Endometrial microvascular endothelial cells (primary cell): ENCODE data around the gene RNASE2. TPM values are rescaled to one million over a fixed set of nuclear protein-coding genes. Genes with fewer than 3 reads are reported as not detected.
"Not testable (repeated sequence)": the region's sequence is repeated elsewhere in the genome, so short reads cannot be mapped to it uniquely, and the experiment has no call there.

Experiments
- in situ Hi-C: cut with HindIII; loops from 2 replicates; pipeline ENCODE4 v1.10.0; 2017; ENCODE audit warnings: low sequenced_read_pairs, low pct_unique_long_range_greater_than_20kb; ENCODE audit errors: inconsistent ontology term
- total RNA-seq: library from RNA; depleted of rRNA; stranded (reverse); fragments of >200 nt; gene quantifications from one replicate; pipeline ENCODE4 v1.2.3, GENCODE V29; 2015; ENCODE audit errors: inconsistent ontology term

RNASE2 gene
- total RNA-seq, 1 donor from 2014 or later: not detected

DNA sequence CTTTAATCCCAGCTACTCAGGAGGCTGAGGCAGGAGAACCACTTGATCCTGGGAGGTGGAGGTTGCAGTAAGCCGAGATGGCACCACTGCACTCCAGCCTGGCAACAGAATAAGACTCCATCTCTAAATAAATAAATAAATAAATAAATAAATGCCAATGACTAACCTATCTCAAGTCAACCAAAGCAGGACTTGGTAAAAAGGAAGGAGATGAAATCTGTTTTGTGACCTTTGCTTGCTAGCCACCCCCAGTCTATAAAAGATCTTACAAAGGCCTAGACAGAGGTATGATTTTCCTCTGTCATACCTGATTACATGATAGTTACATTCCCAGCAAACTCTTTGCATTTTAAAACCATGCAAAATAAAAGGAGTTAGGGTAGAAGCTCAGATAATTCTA lies 21.0 kb downstream of the RNASE2 start:
- in situ Hi-C loops: no loop called here

DNA sequence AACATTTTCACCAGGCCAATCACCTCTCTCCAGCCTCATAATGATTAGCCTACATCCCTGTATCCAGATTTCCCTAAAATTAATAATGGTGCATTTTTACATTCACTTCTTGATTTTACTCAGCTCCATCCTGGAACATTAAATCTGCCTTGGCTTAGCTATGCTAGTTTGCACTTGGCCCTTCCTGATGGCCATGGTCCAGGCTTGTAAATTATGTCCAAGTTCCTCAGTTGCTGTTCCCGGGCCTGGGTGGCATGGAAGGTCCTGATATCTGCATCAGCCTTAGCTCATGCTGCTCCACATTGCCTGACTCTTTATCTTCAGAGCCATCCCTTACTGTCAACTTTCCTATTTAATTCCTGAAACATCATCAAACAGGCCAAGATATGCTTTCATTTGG lies 23.4 kb downstream of the RNASE2 start:
- in situ Hi-C loops: no loop called here

DNA sequence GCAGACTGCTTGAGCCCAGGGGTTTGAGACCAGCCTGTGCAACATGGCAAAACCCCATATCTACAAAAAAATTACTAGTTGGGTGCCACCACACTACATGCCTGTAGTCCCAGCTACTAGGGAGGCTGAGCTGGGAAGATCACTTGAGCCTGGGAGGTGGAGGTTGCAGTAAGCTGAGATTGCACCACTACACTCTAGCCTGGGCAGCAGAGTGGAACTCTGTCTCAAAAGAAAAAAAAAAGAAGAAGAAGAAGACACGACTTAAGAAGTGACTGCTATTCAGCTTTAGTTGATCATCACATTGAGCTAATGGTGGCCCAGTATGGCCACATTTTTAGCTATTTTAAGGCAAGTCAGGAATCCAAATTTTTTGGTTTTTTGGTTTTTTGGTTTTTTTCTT lies 25.6 kb downstream of the RNASE2 start:
- in situ Hi-C loops: no loop called here

DNA sequence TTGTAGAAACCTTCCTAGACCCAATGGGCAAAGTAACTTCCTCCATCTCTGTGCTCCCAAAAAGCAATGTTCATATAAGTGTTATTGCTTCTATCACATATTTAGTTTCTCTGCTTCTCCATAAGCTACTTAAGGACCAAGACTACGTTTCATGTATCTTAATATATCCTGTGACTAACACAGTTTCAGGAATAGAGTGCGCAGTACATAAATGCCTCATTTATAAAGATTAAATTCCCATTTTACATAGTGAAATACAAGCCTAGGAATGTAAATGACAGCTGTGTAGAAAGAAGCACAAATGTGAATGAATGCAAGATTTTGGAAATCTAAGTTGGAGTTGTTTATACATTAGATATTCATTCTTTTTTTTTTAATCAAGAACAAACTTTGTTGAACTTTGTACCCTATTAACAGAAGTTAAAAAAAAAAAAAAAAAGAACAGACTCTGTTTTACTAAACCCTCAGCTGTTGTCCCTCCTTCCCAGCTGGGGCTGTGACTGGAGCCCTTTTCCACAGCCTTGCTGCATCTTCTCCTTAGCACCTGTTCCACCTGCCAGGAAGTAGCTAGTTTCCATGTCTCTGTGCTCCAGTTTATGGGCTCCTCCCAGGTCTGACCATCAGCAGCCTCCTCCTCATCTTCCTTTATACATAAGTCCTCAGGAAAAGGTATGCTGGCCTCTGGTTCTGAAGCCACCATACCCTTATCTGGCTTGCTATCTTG lies 27.5 kb downstream of the RNASE2 start:
- in situ Hi-C loops: no loop called here

DNA sequence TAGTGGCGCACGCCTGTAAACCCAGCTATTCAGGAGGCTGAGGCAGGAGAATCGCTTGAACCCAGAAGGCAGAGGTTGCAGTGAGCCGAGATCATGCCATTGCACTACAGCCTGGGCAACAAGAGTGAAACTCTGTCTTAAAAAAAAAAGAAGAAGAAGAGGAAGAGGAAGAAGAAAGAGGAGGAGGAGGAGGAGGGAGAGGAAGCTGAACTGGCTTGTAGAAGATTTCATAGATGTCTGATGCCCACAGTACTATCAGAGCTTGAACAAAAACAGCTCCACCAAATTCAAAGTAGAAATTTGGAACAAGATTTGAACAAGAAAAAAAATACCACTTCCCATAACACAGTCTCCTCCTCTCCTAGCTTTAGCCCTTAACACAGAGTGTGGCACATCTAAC lies 30.4 kb downstream of the RNASE2 start:
- in situ Hi-C loops: not testable (repeated sequence)

DNA sequence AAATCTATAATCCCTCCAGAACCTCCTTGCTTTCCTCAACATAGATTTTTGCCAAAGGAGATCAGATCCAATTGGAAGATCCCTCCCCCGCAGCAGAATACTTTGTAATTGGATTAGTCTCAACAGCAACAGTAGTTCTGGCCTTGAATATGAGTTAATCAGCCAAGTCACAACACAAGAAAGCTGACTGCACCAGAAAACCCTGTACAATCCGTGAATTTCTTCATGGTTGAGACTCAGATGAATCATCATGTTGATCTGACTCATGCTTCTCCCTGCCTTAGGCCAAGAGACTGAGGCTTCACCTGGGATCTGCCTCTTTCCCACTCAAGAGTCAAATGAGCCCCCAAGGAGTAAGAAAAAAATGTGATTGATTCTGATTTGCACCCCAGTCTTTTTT lies 31.5 kb downstream of the RNASE2 start:
- in situ Hi-C loops: no loop called here

DNA sequence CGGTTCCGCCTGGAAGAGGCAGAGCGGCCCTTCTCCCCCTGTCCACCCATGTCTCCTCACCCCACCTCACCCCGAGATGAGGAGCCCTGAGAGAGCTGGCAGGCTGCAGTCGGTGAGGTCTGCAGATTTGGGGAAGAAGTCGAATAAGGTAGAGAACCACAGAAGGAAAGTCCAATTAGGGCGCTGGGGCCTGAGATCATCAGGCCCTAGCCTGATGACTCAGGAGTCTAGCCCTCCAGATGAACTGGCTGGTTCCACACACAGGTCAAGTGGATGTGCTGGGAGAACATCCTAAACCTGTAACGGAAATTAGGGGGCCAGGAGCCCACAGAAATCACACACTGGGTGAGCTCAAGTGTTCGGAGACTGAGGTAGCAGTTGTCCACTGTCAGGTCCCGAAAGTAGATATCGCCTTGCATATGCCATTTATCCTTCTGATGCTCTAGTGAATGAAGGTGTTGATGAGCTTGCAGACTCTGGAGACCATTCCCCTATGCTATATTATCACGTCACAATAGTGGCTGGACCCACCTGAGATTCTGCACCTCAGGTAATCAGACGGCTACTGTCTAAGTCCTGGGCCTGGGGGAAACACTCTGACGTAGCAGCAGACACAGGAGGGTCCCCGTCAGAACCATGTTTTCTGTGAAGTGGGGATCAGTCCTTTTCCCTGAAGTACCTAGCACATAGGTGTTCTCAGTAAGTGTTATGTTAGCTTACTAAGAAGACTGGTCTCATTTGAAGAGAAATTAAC lies 33.6 kb downstream of the RNASE2 start:
- in situ Hi-C loops: no loop called here

- in situ Hi-C loops: no loop called here
These were observed 34.1 kb downstream of the RNASE2 start for GRCh38 chr14:20989471-20989786.

DNA sequence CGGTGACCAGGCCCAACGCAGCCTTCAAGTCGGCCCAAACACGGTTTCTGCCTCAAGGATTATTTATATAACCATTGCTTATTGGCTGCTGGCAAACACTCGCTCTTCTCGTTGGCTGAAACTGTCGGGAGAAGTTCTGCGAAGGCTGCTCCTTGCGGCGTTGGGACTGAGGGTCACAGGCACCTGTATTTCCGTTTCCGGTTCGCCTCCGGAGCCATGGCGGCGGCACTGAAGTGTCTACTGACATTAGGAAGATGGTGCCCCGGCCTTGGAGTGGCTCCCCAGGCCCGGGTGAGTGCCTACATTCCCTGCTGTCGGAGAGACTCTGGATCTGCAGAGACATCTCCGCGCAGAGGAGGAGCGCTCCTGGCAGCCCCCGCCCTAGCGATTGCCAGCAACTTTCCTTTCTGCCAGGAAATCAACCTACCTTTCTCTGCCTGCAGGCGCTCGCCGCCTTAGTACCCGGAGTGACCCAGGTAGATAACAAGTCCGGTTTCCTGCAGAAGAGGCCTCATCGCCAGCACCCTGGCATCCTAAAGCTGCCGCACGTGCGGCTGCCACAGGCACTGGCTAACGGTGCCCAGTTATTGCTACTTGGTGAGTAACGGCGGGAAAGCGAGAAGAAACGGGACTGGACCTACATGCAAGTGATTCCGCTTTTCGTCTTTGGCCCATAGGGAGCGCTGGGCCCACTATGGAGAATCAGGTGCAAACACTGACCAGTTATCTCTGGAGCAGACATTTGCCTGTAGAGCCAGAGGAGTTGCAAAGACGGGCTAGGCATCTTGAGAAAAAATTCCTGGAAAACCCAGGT lies 34.7 kb downstream of the RNASE2 start, which contains the start of gene METTL17:
TSS of gene METTL17 (plus strand) at position 194 of the 814 bp plus-strand sequence. CDS start at position 217, 23 bp downstream.
- in situ Hi-C loops: no loop called here

DNA sequence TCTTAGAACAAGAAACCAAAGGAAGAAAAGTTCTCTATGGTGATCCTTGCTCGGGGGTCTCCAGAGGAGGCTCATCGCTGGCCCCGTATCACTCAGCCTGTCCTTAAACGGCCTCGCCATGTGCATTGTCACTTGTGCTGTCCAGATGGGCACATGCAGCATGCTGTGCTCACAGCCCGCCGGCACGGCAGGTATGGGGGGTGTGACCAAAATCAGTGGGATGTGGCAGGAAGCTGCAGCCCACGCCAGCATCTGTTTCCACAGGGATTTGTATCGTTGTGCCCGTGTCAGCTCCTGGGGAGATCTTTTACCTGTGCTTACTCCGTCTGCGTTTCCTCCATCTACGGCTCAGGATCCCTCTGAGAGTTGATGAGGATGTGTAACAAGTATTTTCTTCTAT lies 41.2 kb downstream of the RNASE2 start:
- in situ Hi-C loops: no loop called here

DNA sequence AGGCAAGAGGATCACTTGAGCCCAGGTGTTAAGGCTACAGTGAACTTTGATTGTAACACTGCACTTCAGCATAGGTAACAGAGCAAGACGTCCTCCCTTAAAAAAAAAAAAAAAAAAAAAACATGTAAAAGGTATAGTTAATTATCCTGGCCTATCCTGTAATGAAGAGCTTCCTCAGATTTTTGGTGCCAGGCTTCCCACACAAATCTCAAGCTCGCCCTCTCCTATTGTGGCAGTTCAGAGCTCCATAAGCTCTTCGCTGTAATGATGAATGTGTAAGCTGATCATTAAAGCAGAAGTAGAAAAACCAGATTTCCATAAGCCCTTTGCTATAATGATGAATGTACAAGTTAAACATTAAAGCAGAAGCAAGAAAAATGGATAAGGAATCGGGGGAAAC lies 41.8 kb downstream of the RNASE2 start:
- in situ Hi-C loops: no loop called here

DNA sequence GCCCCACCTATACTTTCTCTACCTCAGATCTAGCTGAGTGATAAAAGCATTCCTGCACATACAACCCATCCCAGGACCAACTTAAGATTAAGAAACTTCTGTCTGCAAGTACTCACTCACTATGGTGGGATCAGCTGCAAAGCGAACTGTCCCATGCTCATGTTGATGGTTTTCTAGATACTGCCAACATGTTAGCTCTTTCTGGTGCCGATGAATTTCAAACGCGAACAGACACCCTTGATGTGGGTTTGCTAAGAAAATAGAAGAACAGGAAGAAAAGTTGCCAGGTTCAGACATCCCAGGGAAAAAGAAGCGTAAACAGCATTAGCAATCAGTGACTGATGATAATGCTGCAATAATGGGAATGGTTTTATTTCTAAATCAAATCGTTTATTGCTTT lies 42.3 kb downstream of the RNASE2 start:
- in situ Hi-C loops: no loop called here

DNA sequence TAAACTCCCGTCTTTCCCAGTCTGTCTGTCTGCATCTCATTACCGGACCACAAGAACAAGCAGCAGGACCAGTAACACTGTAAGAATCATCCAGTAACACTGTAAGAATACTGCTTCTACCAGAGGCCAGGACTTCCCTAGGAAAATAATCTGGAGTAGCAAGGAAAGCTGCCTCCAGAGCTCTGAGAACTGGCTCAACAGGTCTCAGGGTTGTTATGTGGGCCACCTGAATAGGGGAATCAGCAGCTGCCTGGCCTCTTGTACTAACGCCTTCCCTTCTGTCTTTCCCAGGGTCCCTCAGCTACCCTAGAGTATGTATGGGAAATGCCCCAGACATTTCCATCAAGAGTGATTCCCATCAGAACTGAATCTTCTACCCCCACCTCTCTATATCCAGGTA lies 42.9 kb downstream of the RNASE2 start:
- in situ Hi-C loops: no loop called here

- in situ Hi-C loops: no loop called here
These were observed 43.5 kb downstream of the RNASE2 start, which contains the start of gene SLC39A2 for GRCh38 chr14:20998674-20999366. TSS of gene SLC39A2 (plus strand) at chr14:20999293. CDS start at chr14:20999447, 154 bp downstream.

DNA sequence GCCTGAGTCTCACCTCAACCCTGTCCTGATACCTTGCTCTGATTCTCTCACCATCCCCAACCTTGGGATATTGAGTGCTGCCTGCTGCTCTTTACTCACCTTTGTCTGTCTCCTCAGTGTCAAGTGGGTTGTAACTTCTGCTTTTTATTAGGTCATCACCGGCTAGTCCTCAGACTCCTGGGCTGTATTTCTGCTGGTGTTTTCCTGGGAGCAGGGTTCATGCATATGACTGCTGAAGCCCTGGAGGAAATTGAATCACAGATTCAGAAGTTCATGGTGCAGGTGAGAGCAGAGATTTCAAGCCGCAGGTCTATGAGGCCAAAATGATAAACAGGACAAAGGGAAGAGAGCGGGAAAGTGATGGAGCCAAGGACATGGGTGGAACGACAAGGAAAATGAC lies 44.3 kb downstream of the RNASE2 start:
- in situ Hi-C loops: no loop called here

DNA sequence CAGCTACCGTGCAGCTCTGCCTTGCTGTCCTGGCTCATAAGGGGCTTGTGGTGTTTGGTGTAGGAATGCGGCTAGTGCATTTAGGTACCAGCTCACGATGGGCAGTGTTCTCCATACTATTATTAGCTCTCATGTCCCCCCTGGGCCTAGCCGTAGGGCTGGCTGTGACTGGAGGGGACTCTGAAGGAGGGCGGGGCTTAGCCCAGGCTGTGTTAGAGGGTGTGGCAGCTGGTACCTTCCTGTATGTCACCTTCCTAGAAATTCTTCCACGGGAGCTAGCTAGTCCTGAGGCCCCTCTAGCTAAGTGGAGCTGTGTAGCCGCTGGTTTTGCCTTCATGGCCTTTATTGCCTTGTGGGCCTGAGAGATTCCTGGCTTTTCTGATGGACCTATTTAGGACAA lies 45.9 kb downstream of the RNASE2 start:
- in situ Hi-C loops: no loop called here

GRCh38 chr14:21003788-21004346 lies 48.6 kb downstream of the RNASE2 start:
- in situ Hi-C loops: no loop called here
